Chondrocyte (in vitro differentiated cells): ENCODE results near the gene IFT27. TPM values are rescaled to one million over a fixed set of nuclear protein-coding genes. Genes with fewer than 3 reads are reported as not detected.

Experiments used
- DNase-seq: peaks from one replicate; pipeline ENCODE4 v3.0.0; 2021; ENCODE audit warnings: mixed read lengths, low spot score
- H3K27ac Mint-ChIP-seq: one replicate; pipeline ENCODE4 v1.8.0; 2021; ENCODE audit warnings: mild to moderate bottlenecking, moderate library complexity, mixed read lengths; ENCODE audit not compliant: unreplicated experiment
- H3K27me3 Mint-ChIP-seq: 2 replicates; pipeline ENCODE4 v1.8.0; 2021; ENCODE audit warnings: low read depth, mixed read lengths
- H3K36me3 Mint-ChIP-seq: 2 replicates; pipeline ENCODE4 v1.8.0; 2021; ENCODE audit warnings: low read depth, mixed read lengths
- H3K4me1 Mint-ChIP-seq: 2 replicates; pipeline ENCODE4 v1.8.0; 2021; ENCODE audit warnings: low read depth, mild to moderate bottlenecking, mixed read lengths
- H3K4me3 Mint-ChIP-seq: one replicate; pipeline ENCODE4 v1.8.0; 2021; ENCODE audit warnings: mild to moderate bottlenecking, moderate library complexity, mixed read lengths; ENCODE audit not compliant: unreplicated experiment
- H3K9me3 Mint-ChIP-seq: 2 replicates; pipeline ENCODE4 v1.8.0; 2021; ENCODE audit warnings: low read depth, mixed read lengths
- total RNA-seq: library from RNA; stranded (reverse); gene quantifications from 3 replicates; pipeline ENCODE4 v1.2.1, GENCODE V29; 2021
- TF ChIP-seq, protein P1 (sequence below): fragments of 200-600 bp; sonication (generic); IDR thresholded peaks from 2 replicates; pipeline ENCODE4 v1.5.0; 2021; ENCODE audit warnings: antibody characterized with exemption, mild to moderate bottlenecking, moderate library complexity

IFT27 gene
- total RNA-seq, 1 donor from 2014 or later, result 24.4 TPM

GRCh38 chr22:36715647-36716046 lies 60.3 kb downstream of the IFT27 start:
- H3K36me3 Mint-ChIP-seq, result no peaks in the 10 kb centered on the region
- H3K4me1 Mint-ChIP-seq, result peaks cover 5% of the 10 kb centered on the region
- H3K9me3 Mint-ChIP-seq, result no peaks in the 10 kb centered on the region
- H3K4me3 Mint-ChIP-seq, result no peak overlapping the region
- TF ChIP-seq, protein P1, sequence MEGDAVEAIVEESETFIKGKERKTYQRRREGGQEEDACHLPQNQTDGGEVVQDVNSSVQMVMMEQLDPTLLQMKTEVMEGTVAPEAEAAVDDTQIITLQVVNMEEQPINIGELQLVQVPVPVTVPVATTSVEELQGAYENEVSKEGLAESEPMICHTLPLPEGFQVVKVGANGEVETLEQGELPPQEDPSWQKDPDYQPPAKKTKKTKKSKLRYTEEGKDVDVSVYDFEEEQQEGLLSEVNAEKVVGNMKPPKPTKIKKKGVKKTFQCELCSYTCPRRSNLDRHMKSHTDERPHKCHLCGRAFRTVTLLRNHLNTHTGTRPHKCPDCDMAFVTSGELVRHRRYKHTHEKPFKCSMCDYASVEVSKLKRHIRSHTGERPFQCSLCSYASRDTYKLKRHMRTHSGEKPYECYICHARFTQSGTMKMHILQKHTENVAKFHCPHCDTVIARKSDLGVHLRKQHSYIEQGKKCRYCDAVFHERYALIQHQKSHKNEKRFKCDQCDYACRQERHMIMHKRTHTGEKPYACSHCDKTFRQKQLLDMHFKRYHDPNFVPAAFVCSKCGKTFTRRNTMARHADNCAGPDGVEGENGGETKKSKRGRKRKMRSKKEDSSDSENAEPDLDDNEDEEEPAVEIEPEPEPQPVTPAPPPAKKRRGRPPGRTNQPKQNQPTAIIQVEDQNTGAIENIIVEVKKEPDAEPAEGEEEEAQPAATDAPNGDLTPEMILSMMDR, result no peak
- peaks cover 62% of the 10 kb centered on the region for H3K27me3 Mint-ChIP-seq
- DNase-seq, result no peak
- H3K27ac Mint-ChIP-seq, result no peak overlapping the region

- TF ChIP-seq, protein P1, result no peak
- no peaks in the 10 kb centered on the region for H3K36me3 Mint-ChIP-seq
- no peak for DNase-seq
- no peaks in the 10 kb centered on the region for H3K9me3 Mint-ChIP-seq
- peaks cover 5% of the 10 kb centered on the region for H3K4me1 Mint-ChIP-seq
- H3K4me3 Mint-ChIP-seq, result no peak overlapping the region
- no peak overlapping the region for H3K27ac Mint-ChIP-seq
- H3K27me3 Mint-ChIP-seq, result peaks cover 56% of the 10 kb centered on the region
Observed at GRCh38 chr22:36714110-36714509, 61.8 kb downstream of the IFT27 start.

- DNase-seq, result no peak
- Mint-ChIP-seq H3K9me3 (no peaks in the 10 kb centered on the region), H3K36me3 (no peaks in the 10 kb centered on the region), H3K4me3 (no peak overlapping the region), H3K27me3 (peaks cover 55% of the 10 kb centered on the region), H3K4me1 (peaks cover 5% of the 10 kb centered on the region), H3K27ac (no peak overlapping the region)
- TF ChIP-seq, protein P1, result no peak
Observed at GRCh38 chr22:36713436-36713835, 62.5 kb downstream of the IFT27 start.

Other genes starting within 250 kb of the IFT27 start
- gene EIF3D, start 247.0 kb downstream of the IFT27 start, total RNA-seq, result 80.5 to 97.8 TPM (median 96.1 TPM) in 3 replicates
- not detected in 3 replicates for gene CACNG2, start 72.4 kb downstream of the IFT27 start, total RNA-seq
- not detected in 3 replicates for gene PVALB, start 40.9 kb upstream of the IFT27 start, total RNA-seq
- not detected in 3 replicates for gene NCF4, start 84.9 kb upstream of the IFT27 start, total RNA-seq
- 0.05 to 0.19 TPM (median 0.08 TPM) in 3 replicates for gene CSF2RB, start 137.5 kb upstream of the IFT27 start, total RNA-seq
- 17.8 to 25.3 TPM (median 24.9 TPM) in 3 replicates for gene TST, start 243.3 kb upstream of the IFT27 start, total RNA-seq
- 51.0 to 71.4 TPM (median 68.9 TPM) in 3 replicates for gene MPST, start 243.6 kb upstream of the IFT27 start, total RNA-seq